NCI-H1436 (cell line): ENCODE measurements around the gene RANBP17.
"Not testable (repeated sequence)": the region's sequence is repeated elsewhere in the genome, so short reads cannot be mapped to it uniquely, and the experiment has no call there.

Experiments used
- DNase-seq: peaks from one replicate; lab custom pipeline; 2025; lab: John Stamatoyannopoulos, UW

RANBP17 gene

DNA sequence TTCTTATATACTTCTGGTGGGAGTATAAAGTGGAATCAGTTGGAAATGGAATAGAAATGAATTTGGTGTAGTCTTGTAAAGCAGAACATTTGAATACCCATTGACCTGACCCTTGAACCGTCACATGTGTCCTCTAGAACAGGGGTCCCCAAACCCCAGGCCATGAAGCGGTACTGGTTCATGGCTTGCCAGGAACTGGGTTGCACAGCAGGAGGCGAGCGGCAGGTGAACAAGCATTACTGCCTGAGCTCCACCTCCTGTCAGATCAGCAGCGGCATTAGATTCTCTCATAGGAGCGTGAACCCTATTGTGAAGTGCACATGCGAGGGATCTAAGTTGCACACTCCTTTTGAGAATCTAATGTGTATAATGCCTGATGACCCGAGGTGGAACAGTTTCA is 80.0 kb downstream of the RANBP17 start:
- DNase-seq: no peak

GRCh38 chr5:170945275-170945674 is 83.5 kb downstream of the RANBP17 start:
- DNase-seq: no peak

GRCh38 chr5:170960567-170960966 is 98.7 kb downstream of the RANBP17 start:
- no peak for DNase-seq

- no peak for DNase-seq
These were observed 101.7 kb downstream of the RANBP17 start for GRCh38 chr5:170963521-170963920.

- DNase-seq: no peak
These were observed 112.6 kb downstream of the RANBP17 start for GRCh38 chr5:170974461-170974860.

DNA sequence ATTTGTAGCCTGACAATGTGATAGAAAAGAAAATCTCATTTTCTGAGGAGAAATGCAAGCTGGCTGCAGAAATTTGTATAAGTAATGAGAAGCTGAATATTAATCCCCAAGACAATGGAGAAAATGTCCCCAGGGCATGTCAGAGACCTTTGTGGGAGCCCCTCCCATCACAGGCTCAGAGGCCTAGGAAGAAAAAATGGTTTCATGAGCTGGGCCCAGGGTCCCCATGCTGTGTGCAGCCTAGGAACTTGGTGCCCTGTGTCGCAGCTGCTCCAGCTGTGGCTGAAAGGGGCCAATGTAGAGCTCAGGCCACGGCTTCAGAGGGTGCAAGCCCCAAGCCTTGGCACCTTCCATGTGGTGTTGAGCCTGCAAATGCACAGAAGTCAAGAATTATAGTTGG is 118.4 kb downstream of the RANBP17 start:
- DNase-seq: not testable (repeated sequence)

GRCh38 chr5:170985486-170985885 is 123.7 kb downstream of the RANBP17 start:
- DNase-seq: no peak

GRCh38 chr5:170986598-170986997 is 124.8 kb downstream of the RANBP17 start:
- peak; percentile 2 for DNase-seq

DNA sequence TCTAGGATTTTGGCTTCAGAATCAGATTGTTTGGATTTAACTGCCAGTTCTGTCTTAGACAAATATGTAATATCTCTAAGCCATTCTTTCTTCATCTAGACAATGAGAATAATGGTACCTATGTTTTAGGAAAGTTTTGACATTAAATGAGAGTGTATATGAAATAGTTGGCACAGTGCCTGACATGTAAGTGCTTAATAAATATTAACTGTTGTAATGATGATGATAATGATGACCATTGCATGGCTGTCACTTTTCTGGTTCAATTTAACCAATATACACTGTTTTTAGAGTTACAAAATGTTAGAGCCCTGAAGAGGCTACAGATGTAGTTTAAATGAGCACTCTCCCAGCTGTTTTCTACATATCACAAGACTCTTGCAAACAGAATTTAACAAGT is 131.7 kb downstream of the RANBP17 start:
- no peak for DNase-seq

GRCh38 chr5:171010086-171010485 is 148.3 kb downstream of the RANBP17 start:
- DNase-seq: no peak

DNA sequence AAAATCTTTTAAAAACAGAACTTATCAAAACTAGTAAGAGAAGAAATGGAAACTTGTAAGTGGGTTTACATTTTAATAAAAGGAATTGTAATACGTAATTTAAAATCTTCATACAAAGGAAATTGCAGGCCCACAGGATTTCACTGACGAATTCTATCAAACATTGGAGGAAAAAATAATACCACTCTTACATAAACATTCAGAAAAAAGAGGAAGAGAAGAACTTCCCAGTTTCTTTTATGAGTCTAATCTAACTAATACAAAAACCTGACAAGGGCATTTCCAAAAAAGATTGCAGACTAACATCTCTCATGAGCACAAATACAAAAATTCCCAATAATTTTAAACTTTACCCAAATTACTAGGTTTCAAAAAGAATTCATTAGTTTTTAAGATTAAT is 149.0 kb downstream of the RANBP17 start:
- DNase-seq: no peak

DNA sequence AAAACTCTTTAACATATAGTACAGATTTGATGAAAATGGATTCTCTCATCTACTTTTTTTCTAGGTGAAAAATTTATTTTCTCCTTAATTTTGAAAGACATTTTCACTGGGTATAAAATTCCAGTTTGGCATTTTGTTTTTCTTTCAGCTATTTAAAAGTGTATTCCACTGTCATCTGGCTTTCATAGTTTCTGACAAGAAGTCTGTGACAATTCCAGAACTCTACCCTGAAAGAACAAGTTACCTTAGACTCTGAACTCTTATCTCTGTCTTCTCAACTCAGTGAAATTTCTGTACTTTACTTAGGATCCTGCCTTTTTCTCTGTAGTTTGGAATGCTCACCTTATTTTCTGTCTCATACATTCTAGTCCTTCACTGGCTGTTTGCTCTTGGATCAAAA is 161.7 kb downstream of the RANBP17 start:
- DNase-seq: no peak

GRCh38 chr5:171024084-171024483 is 162.3 kb downstream of the RANBP17 start:
- DNase-seq: no peak

DNA sequence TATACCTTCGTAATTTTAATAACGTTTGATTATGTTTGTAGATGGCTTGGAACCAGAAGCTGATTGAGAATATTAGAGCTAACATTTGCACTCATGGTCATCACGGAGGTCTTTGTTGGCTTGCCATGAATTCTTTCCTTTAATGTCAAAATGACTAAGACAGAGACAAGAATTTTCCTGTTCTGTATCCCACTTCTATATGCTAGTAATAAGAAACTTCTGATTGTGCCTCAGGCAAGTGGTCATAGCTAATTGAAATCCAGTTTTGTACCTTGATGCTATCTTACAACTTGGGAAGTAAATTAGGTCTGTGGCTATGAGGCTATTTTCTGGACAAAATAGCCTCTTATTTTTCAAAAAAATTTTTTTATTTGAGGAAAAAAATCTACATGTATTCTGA is 167.6 kb downstream of the RANBP17 start:
- DNase-seq: no peak

DNA sequence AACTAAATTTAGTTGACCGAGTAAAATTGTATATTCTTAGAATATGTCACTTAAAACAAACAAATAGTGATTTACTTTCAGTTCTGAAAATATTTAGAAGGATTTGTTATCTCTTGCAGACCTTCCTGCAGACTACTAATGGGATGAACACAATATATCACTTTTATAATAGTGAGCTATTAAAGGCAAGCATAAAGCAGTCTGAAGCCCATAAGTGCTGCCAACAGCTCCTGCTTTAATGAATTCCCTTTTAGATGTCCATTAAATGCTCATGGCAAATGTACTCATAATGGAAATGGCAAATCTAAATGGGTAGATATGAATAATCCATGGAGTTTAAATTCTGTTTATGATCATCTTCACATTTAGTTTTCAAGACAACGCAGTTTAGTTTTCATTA is 170.2 kb downstream of the RANBP17 start:
- peak; percentile 73 for DNase-seq

GRCh38 chr5:171032435-171032973 is 170.7 kb downstream of the RANBP17 start:
- DNase-seq: peak; percentile 58

- DNase-seq: not testable (repeated sequence)
These were observed 180.1 kb downstream of the RANBP17 start for GRCh38 chr5:171041893-171042292.

- no peak for DNase-seq
These were observed 189.1 kb downstream of the RANBP17 start for GRCh38 chr5:171050916-171051315.

DNA sequence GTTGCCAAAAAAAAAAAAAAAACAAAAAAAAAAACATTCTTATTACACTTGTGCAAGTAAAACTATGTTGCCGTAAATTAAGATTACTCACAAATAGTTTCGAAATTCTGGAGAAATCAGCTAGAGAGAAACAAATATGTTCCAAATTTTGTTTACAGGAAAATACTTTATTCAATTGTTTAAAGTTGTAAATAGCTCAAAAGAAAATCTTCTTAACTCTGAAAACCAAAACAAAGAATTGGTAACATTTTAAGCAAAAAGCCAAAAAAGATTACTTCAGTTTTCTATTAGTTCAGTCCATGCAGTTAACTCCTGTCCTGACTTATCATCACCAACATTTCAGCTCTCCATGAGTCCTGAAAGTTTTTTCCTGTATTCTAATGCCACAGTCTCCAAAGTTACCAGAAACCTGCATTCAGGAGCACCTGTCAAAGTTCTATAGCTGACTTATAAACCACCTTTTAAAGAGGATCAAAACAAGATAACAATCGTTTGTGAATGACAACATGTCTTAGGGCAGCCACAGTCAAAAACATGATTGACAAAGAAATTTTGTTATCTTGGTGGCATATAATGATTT is 194.1 kb downstream of the RANBP17 start:
- DNase-seq: no peak

DNA sequence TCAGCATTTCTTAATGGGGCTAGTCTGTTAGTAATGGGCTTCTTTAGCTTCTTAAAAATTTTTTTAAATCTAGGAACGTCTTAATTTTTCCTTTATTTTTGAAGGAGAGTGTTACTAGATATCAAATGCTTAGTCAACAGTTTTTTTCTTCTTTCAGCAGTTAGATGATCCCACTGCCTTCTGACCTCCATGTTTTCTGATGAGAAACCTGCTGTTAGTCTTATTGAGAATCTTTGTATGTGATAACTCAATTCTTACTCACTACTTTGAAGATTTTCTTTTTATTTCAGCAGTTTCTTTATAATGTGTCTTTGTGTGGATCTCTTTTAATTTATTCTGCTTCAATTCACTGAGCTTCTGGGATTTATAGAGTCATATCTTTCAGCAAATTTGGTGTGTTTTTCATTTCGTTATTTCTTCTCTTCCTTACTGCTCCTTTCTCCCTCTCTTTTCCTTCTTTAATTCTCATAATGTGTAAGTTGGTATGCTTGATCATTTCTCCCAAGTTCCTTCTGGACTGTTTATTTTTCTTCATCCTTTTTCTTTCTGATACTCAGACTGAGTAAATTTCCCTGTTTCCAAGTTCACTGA is 205.8 kb downstream of the RANBP17 start:
- DNase-seq: no peak

DNA sequence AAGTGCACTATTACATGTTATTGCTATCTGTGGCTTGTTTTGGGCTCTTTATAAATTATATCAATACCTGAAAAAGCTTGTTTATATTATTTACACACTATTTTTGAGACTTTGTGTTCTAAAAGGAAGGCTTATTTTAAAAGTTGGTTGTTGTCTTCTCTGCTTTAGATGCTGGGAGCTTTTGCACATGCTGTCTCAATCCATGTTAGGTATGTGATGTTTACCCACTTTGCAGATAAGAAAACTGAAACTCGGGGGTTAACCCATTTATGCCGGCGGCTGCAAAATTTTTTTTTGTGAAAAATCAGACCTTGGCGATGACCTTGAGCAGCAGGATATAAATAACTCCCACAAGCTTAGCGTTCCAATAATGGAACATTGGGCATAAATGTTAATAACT is 212.9 kb downstream of the RANBP17 start:
- no peak for DNase-seq

DNA sequence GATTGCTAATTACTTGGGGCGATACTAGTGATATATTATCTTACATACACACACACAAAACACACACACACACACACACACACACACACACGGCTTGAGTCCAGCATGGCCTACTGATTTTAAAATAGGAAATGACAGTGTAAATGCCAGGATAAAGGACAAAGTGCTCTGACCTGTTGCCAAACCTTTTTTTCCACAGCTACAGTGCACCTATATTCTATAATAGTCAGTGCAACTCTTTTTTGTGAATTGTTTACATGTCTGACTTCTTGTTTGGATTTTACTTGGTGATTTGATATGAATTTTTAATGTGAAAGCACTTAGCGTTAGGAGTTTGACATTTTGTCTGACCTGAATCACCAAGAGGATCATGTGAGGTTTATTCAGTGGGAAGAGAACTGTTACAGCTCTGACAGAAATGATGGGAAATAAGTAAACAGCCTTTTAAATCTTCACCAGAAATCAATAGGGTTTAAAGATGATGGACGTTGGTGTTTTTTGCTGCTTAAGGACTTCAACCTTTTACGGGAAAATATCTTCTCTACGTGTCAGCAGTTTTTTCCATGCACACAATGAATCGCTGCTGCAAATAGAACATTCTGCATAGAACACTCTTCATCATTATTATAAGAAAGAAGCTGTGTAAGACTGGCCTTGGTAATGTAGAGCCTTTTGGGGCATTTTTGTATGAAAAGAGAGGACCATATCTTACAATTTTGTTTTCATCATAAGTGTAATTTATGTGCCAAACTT is 218.5 kb downstream of the RANBP17 start:
- no peak for DNase-seq

GRCh38 chr5:171081319-171081718 is 219.5 kb downstream of the RANBP17 start:
- no peak for DNase-seq
